Measurements from ENCODE around the gene DDX52.

The DDX52 gene

DNA sequence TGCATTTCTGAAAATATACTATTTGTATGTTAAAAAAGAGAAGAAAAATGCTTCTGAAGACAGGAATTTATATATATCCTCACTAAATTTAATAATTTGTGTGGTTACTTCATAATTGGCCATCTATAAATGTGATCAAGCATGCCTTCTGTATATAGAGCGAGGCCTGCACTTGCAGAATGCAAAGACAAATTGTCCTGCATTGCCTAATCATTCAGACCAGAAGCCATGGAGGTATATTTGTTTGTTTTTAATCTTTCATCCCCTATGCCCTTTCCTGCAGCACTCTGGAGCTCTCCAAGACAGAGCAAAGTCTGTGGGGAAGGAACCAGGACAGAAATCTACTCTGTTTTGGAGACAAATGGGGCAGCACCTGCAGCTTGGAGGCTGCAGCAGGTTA is 23.8 kb upstream of the DDX52 start:
- TF ChIP-seq TEAD4 (IDR thresholded peaks at IDR 0.05) (no peak), YY1 (IDR thresholded peaks at IDR 0.05; ENCODE audit: low read depth) (no peak), EP300 (IDR thresholded peaks at IDR 0.05; ENCODE audit: borderline replicate concordance) (no peak), FOXM1 (IDR thresholded peaks at IDR 0.05; ENCODE audit: borderline replicate concordance, low read depth) (no peak), TCF12 (IDR thresholded peaks at IDR 0.05; ENCODE audit: low read depth) (no peak), TAF1 (IDR thresholded peaks at IDR 0.05; ENCODE audit: low read depth) (no peak), NFIC (IDR thresholded peaks at IDR 0.05) (no peak)
- TF ChIP-seq, protein P1, sequence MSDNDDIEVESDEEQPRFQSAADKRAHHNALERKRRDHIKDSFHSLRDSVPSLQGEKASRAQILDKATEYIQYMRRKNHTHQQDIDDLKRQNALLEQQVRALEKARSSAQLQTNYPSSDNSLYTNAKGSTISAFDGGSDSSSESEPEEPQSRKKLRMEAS (IDR thresholded peaks at IDR 0.05): no peak

DNA sequence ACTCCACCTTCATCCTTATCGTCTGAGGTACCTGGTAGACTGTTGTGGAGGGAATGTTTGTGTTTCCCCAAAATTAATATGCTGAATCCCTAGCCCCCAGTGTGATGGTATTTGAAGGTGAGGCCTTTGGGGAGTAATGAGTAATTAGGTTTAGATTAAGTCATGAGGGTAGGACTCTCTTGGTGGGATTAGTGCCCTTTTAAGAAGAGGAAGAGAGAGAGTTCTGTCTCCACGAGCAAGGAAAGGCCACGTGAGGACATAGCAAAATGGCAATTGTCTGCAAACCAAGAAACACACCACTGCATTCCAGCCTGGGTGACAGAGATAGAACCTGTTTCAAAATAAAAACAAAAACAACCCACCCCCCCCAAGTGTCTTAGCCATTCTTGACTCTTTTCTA is 21.0 kb upstream of the DDX52 start:
- TF ChIP-seq ZBTB7A (IDR thresholded peaks at IDR 0.05; ENCODE audit: low read depth): no peak
- TF ChIP-seq RAD21 (IDR thresholded peaks at IDR 0.05; ENCODE audit: low read depth): no peak
- no peak for TF ChIP-seq EGR1 (IDR thresholded peaks at IDR 0.05)
- TF ChIP-seq TAF1 (IDR thresholded peaks at IDR 0.05; ENCODE audit: low read depth): no peak
- TF ChIP-seq CREB1 (IDR thresholded peaks at IDR 0.05; ENCODE audit: low read depth): no peak
- TF ChIP-seq EP300 (IDR thresholded peaks at IDR 0.05; ENCODE audit: borderline replicate concordance): no peak

DNA sequence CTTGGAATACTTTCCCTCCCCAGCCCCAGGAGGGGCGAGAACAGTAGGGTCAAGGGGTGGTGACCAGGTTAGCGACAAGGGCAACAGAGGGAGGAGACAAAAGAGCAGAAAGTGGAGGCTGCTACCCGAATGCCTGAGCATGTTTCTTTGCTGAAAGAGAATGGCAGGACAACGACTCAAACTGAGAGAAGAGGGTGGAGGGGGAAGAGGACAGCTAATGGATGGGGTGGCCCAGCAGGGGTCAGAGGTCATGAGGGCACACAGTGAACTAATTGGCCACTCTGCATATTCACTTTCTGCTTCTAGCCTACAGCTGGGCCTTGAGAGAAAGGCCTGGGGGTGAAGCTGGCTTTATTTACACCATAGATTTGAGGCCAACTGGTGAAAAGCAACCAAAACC is 19.1 kb upstream of the DDX52 start:
- TF ChIP-seq ZBTB7A (IDR thresholded peaks at IDR 0.05; ENCODE audit: low read depth) (no peak), TEAD4 (IDR thresholded peaks at IDR 0.05) (no peak), NFIC (IDR thresholded peaks at IDR 0.05) (no peak)
- TF ChIP-seq, protein P2, sequence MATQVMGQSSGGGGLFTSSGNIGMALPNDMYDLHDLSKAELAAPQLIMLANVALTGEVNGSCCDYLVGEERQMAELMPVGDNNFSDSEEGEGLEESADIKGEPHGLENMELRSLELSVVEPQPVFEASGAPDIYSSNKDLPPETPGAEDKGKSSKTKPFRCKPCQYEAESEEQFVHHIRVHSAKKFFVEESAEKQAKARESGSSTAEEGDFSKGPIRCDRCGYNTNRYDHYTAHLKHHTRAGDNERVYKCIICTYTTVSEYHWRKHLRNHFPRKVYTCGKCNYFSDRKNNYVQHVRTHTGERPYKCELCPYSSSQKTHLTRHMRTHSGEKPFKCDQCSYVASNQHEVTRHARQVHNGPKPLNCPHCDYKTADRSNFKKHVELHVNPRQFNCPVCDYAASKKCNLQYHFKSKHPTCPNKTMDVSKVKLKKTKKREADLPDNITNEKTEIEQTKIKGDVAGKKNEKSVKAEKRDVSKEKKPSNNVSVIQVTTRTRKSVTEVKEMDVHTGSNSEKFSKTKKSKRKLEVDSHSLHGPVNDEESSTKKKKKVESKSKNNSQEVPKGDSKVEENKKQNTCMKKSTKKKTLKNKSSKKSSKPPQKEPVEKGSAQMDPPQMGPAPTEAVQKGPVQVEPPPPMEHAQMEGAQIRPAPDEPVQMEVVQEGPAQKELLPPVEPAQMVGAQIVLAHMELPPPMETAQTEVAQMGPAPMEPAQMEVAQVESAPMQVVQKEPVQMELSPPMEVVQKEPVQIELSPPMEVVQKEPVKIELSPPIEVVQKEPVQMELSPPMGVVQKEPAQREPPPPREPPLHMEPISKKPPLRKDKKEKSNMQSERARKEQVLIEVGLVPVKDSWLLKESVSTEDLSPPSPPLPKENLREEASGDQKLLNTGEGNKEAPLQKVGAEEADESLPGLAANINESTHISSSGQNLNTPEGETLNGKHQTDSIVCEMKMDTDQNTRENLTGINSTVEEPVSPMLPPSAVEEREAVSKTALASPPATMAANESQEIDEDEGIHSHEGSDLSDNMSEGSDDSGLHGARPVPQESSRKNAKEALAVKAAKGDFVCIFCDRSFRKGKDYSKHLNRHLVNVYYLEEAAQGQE (IDR thresholded peaks at IDR 0.05; ENCODE audit: low read depth): no peak

DNA sequence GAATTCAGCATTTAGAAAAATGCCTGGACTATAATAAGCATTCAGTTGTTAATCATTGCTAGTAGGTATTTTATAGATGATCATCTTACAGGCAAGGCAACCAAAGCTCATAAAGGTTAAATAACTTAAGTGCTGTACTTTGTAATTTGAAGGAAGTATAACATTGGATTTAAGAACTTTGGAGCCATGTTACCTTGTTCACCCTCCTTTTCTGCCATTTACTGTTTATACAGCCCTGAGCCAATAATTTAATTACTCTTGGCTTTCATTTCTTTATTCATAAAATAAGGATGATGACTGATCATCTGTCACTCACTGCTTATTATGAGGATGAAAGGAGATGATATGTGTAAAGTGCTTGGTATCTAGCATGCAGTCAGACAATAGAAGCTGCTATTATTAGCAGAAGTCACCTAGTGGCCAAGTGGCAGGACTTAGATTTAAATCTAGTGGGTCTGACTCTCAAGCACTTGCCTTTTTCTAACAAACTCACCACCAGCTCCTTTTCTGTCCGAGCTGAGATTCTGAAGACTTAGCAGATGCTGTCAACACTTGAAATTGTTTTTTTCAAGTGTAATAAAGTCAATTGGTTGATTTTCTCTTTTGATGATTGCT is 18.3 kb upstream of the DDX52 start:
- no peak for TF ChIP-seq CREB1 (IDR thresholded peaks at IDR 0.05; ENCODE audit: low read depth)
- no peak for TF ChIP-seq ZBTB7A (IDR thresholded peaks at IDR 0.05; ENCODE audit: low read depth)
- TF ChIP-seq EP300 (IDR thresholded peaks at IDR 0.05; ENCODE audit: borderline replicate concordance): no peak
- TF ChIP-seq, protein P3, sequence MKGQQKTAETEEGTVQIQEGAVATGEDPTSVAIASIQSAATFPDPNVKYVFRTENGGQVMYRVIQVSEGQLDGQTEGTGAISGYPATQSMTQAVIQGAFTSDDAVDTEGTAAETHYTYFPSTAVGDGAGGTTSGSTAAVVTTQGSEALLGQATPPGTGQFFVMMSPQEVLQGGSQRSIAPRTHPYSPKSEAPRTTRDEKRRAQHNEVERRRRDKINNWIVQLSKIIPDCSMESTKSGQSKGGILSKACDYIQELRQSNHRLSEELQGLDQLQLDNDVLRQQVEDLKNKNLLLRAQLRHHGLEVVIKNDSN (IDR thresholded peaks at IDR 0.05): no peak
- TF ChIP-seq NFIC (IDR thresholded peaks at IDR 0.05): no peak
- TF ChIP-seq YY1 (IDR thresholded peaks at IDR 0.05; ENCODE audit: low read depth): no peak
- TF ChIP-seq CEBPB (IDR thresholded peaks at IDR 0.05): no peak
- TF ChIP-seq TAF1 (IDR thresholded peaks at IDR 0.05; ENCODE audit: low read depth): no peak
- no peak for TF ChIP-seq TEAD4 (IDR thresholded peaks at IDR 0.05)
- TF ChIP-seq RAD21 (IDR thresholded peaks at IDR 0.05; ENCODE audit: low read depth): no peak
- no peak for TF ChIP-seq TCF12 (IDR thresholded peaks at IDR 0.05; ENCODE audit: low read depth)
- TF ChIP-seq, protein P2 (IDR thresholded peaks at IDR 0.05; ENCODE audit: low read depth): no peak

DNA sequence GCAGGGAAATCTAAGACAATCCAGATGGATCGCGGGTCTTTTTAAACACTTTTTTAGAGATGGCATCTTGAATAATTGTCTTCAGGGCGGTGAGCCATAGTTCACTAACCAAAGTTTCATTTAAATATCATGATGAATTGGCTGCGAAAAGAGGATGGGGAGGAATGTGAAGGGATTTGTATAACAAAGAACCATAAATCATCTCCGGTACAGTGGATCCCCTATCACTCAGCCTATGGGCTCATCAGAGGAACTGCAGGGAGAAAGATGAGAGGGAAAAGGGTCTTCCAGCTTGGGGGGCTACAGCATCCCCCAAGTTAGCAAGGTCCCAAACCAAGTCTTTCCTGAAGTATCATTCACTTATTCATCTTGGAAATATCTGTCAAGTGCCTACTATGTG is 16.7 kb upstream of the DDX52 start:
- TF ChIP-seq, protein P2 (IDR thresholded peaks at IDR 0.05; ENCODE audit: low read depth): no peak
- TF ChIP-seq EP300 (IDR thresholded peaks at IDR 0.05; ENCODE audit: borderline replicate concordance) (no peak), NFIC (IDR thresholded peaks at IDR 0.05) (no peak)
- TF ChIP-seq, protein P3 (IDR thresholded peaks at IDR 0.05): no peak

All from Ishikawa (cell line).